OCI-LY7 (cell line): ENCODE results near the gene MLX. TPM values are rescaled to one million over a fixed set of nuclear protein-coding genes. Genes with fewer than 3 reads are reported as not detected.

ENCODE experiments used
- BruUV-seq: library from RNA; stranded (reverse); fragments of 400-500 nt; replicated peaks from 2 replicates; lab custom pipeline; 2021; lab: Mats Ljungman, UMichigan
- CTCF ChIA-PET: fragments of 300-600 bp; sonication (Branson Sonifier 250); formaldehyde crosslinking; loops from one replicate; lab custom pipeline; 2022; ENCODE audit warnings: antibody characterized with exemption; ENCODE audit not compliant: unreplicated experiment; lab: Charles Lee
- POLR2A ChIA-PET: fragments of 300-600 bp; sonication (Branson Sonifier 250); formaldehyde crosslinking; loops from one replicate; lab custom pipeline; 2022; ENCODE audit warnings: antibody characterized with exemption; lab: Charles Lee
- DNase-seq: peaks from one replicate; pipeline ENCODE4 v3.0.0-alpha.2; 2015; ENCODE audit warnings: low spot score
- H2AFZ ChIP-seq: fragments of 200-600 bp; sonication (generic), shearing (Covaris generic); 2 replicates; pipeline ENCODE4 v1.6.1; 2014; ENCODE audit warnings: mild to moderate bottlenecking, antibody characterized with exemption, low read length, moderate library complexity
- H3K27ac ChIP-seq: fragments of 200-600 bp; sonication (generic); 2 replicates; pipeline ENCODE4 v1.5.1; 2014; ENCODE audit warnings: mixed run types, low read depth, mild to moderate bottlenecking, moderate library complexity, low read length, inconsistent platforms; ENCODE audit not compliant: poor library complexity, severe bottlenecking
- H3K36me3 ChIP-seq: fragments of 200-600 bp; sonication (generic); 2 replicates; pipeline ENCODE4 v1.6.1; 2014; ENCODE audit warnings: mild to moderate bottlenecking, antibody characterized with exemption, low read length, moderate library complexity, mixed read lengths; ENCODE audit not compliant: insufficient read depth
- H3K4me1 ChIP-seq: fragments of 200-600 bp; sonication (generic); 2 replicates; pipeline ENCODE4 v1.5.1; 2014; ENCODE audit warnings: mild to moderate bottlenecking, low read length; ENCODE audit not compliant: insufficient read depth, poor library complexity, severe bottlenecking
- H3K4me2 ChIP-seq: fragments of 200-600 bp; sonication (generic); 2 replicates; pipeline ENCODE4 v1.6.1; 2014; ENCODE audit warnings: mild to moderate bottlenecking, low read length
- H3K4me3 ChIP-seq: fragments of 200-600 bp; sonication (generic); 2 replicates; pipeline ENCODE4 v1.5.1; 2014; ENCODE audit warnings: mild to moderate bottlenecking, low read depth, low read length; ENCODE audit not compliant: poor library complexity, severe bottlenecking
- H3K79me2 ChIP-seq: fragments of 200-600 bp; sonication (generic); 2 replicates; pipeline ENCODE4 v1.6.1; 2016; ENCODE audit warnings: low read depth, mild to moderate bottlenecking, low read length, moderate library complexity, mixed read lengths; ENCODE audit not compliant: insufficient read depth
- H3K9me2 ChIP-seq: fragments of 200-600 bp; sonication (generic); 2 replicates; pipeline ENCODE4 v1.6.1; 2016; ENCODE audit warnings: mild to moderate bottlenecking, low read length, mixed read lengths; ENCODE audit not compliant: insufficient read depth
- H3K9me3 ChIP-seq: fragments of 200-600 bp; sonication (generic); 2 replicates; pipeline ENCODE4 v1.6.1; 2014; ENCODE audit warnings: mild to moderate bottlenecking, mixed run types, low read length, mixed read lengths
- H4K20me1 ChIP-seq: fragments of 200-600 bp; sonication (generic); 2 replicates; pipeline ENCODE4 v1.6.1; 2014; ENCODE audit warnings: mild to moderate bottlenecking, antibody characterized with exemption, low read length, moderate library complexity, mixed read lengths; ENCODE audit not compliant: insufficient read depth
- EZH2phosphoT487 ChIP-seq: fragments of 200-600 bp; sonication (generic); IDR thresholded peaks from 2 replicates; pipeline ENCODE4 v1.6.1; 2018; ENCODE audit warnings: low read depth, borderline replicate concordance, mild to moderate bottlenecking, mixed run types, antibody characterized with exemption, low read length, moderate library complexity, mixed read lengths
- intact Hi-C: fragments of 100-400 bp; cut with micrococcal nuclease; formaldehyde crosslinking; loops from one replicate; pipeline ENCODE4 v1.10.0; 2022; ENCODE audit not compliant: unreplicated experiment
- total RNA-seq, 2 experiments: library from RNA; depleted of rRNA in 1 of 2; stranded (reverse); fragments of >200 nt in 1 of 2; shearing (Covaris generic) in 1 of 2; gene quantifications; 2 replicates each; pipeline ENCODE4 v1.2.3, GENCODE V29; 2014 to 2022
- TF ChIP-seq, protein P1 (sequence below): fragments of 200-600 bp; sonication (generic); conservative IDR thresholded peaks from 2 replicates; pipeline ENCODE4 v1.5.1; 2014; ENCODE audit warnings: mild to moderate bottlenecking, antibody characterized with exemption, low read length, moderate library complexity, mixed read lengths

Gene MLX
- total RNA-seq, 2 experiments from 2014 or later = 33.6 to 51.2 TPM

GRCh38 chr17:42612013-42612412 lies 45.1 kb downstream of the MLX start:
- Histone ChIP-seq H4K20me1 (no peaks in the 10 kb centered on the region; the same call in 1 of the 2 replicates), H3K4me3 (no peak overlapping the region), H3K4me1 (peaks cover 5% of the 10 kb centered on the region), H3K9me3 (no peaks in the 10 kb centered on the region), H3K9me2 (no peaks in the 10 kb centered on the region), H3K79me2 (peaks cover 35% of the 10 kb centered on the region), H3K36me3 (peaks cover 46% of the 10 kb centered on the region), H3K4me2 (no peak overlapping the region), H3K27ac (no peak overlapping the region), H2AFZ (no peak overlapping the region)
- intact Hi-C loops = no loop called here
- TF ChIP-seq, protein P1, sequence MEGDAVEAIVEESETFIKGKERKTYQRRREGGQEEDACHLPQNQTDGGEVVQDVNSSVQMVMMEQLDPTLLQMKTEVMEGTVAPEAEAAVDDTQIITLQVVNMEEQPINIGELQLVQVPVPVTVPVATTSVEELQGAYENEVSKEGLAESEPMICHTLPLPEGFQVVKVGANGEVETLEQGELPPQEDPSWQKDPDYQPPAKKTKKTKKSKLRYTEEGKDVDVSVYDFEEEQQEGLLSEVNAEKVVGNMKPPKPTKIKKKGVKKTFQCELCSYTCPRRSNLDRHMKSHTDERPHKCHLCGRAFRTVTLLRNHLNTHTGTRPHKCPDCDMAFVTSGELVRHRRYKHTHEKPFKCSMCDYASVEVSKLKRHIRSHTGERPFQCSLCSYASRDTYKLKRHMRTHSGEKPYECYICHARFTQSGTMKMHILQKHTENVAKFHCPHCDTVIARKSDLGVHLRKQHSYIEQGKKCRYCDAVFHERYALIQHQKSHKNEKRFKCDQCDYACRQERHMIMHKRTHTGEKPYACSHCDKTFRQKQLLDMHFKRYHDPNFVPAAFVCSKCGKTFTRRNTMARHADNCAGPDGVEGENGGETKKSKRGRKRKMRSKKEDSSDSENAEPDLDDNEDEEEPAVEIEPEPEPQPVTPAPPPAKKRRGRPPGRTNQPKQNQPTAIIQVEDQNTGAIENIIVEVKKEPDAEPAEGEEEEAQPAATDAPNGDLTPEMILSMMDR = no peak
- TF ChIP-seq EZH2phosphoT487 = no peak
- POLR2A ChIA-PET = interaction anchor here (0.7 to 1.2 kb wide), 3 partner anchors 8 to 21 kb away, joined by 3 to 5 read pairs (median 3); no protein-coding TSS in a partner anchor
- CTCF ChIA-PET = no interaction called here
- DNase-seq = no peak
- no TSS peak for BruUV-seq

- Histone ChIP-seq H2AFZ (no peak overlapping the region), H3K4me2 (no peak overlapping the region), H3K36me3 (peaks cover 51% of the 10 kb centered on the region), H3K4me1 (peaks cover 18% of the 10 kb centered on the region), H3K9me2 (no peaks in the 10 kb centered on the region), H3K79me2 (peaks cover 17% of the 10 kb centered on the region), H4K20me1 (no peaks in the 10 kb centered on the region), H3K4me3 (no peak overlapping the region), H3K9me3 (no peaks in the 10 kb centered on the region), H3K27ac (no peak overlapping the region)
- TF ChIP-seq, protein P1 = no peak
- TF ChIP-seq EZH2phosphoT487 = no peak
- no TSS peak for BruUV-seq
- no peak for DNase-seq
- POLR2A ChIA-PET = no interaction called here
- intact Hi-C loops = no loop called here
- CTCF ChIA-PET = interaction anchor here (0.5 kb wide), 1 partner anchor 273 kb away, joined by 3 read pairs; no protein-coding TSS in a partner anchor
Measured at GRCh38 chr17:42613699-42614295, 46.9 kb downstream of the MLX start.

- Histone ChIP-seq H2AFZ (no peak overlapping the region; the same call in 1 of the 2 replicates), H3K79me2 (no peaks in the 10 kb centered on the region), H3K36me3 (peaks cover 36% of the 10 kb centered on the region), H4K20me1 (no peaks in the 10 kb centered on the region), H3K9me3 (no peaks in the 10 kb centered on the region), H3K27ac (peak overlapping the region; percentile 60), H3K9me2 (no peaks in the 10 kb centered on the region), H3K4me3 (no peak overlapping the region), H3K4me2 (peak overlapping the region; percentile 56), H3K4me1 (peaks cover 27% of the 10 kb centered on the region)
- CTCF ChIA-PET = interaction anchor here (1.3 kb wide), 1 partner anchor 13 kb away, joined by 3 read pairs; no protein-coding TSS in a partner anchor
- POLR2A ChIA-PET = interaction anchor here (0.6 to 1.9 kb wide), 12 partner anchors 9 to 804 kb away, joined by 3 to 5 read pairs (median 3); partner anchors contain the start of genes PSMC3IP, RETREG3, TUBG1 and TUBG2
- TF ChIP-seq EZH2phosphoT487 = no peak
- TF ChIP-seq, protein P1 = no peak
- DNase-seq = peak; percentile 44
- BruUV-seq = no TSS peak
- intact Hi-C loops = loop anchor here (2.0 to 5.0 kb wide), 2 partner anchors 39 kb away; partner anchors contain the start of gene TUBG2
Measured at GRCh38 chr17:42617956-42618431, 51.1 kb downstream of the MLX start.
